Epithelial cell of esophagus (primary cell): ENCODE results near the gene COL4A5.
"Not testable (repeated sequence)": the region's sequence is repeated elsewhere in the genome, so short reads cannot be mapped to it uniquely, and the experiment has no call there.

Experiments used
- DNase-seq: peaks from one replicate; pipeline ENCODE4 v3.0.0; 2010; ENCODE audit warnings: low read depth
- H3K4me3 ChIP-seq: 2 replicates; pipeline ENCODE4 v1.5.1; 2011; ENCODE audit warnings: mild to moderate bottlenecking, low read length, control low read depth
- TF ChIP-seq, protein P1 (sequence below): IDR thresholded peaks from 2 replicates; pipeline ENCODE4 v1.5.1; 2011; ENCODE audit warnings: low read depth, mild to moderate bottlenecking, low read length, control low read depth, inconsistent platforms; ENCODE audit not compliant: insufficient read depth; ENCODE audit errors: missing control alignments

COL4A5 gene

DNA sequence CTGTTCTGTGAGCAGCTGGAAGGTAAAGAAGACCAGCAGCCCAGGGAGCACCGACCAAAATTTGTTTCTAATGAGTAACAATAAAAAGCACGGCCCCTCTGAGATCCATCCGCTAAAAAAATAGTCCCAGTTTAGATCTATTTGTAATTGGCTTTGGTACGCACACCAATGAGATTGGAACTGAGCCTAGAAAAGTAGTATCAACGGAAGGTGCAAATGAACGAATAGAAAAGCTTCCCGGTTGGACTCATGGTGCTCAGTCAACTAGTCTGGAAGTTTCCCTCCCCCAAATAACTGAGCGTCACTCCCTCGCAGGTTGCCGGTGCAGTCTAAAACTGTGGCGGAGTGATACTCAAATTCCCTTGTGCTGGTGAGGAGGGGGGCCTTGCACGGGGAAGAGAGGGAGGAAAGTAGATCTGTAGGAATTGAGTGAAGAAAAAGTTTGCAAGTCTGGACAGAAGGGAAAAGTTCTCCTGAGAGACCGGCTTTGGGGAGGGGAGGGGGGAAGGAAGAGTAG is at the start of gene COL4A5:
Gene COL4A5 (plus strand): TSS at position 413 of the 517 bp plus-strand sequence. CDS start 288 bp downstream, outside the sequence.
- H3K4me3 ChIP-seq, result peak within 1 kb of the TSS; percentile 81
- TF ChIP-seq, protein P1, sequence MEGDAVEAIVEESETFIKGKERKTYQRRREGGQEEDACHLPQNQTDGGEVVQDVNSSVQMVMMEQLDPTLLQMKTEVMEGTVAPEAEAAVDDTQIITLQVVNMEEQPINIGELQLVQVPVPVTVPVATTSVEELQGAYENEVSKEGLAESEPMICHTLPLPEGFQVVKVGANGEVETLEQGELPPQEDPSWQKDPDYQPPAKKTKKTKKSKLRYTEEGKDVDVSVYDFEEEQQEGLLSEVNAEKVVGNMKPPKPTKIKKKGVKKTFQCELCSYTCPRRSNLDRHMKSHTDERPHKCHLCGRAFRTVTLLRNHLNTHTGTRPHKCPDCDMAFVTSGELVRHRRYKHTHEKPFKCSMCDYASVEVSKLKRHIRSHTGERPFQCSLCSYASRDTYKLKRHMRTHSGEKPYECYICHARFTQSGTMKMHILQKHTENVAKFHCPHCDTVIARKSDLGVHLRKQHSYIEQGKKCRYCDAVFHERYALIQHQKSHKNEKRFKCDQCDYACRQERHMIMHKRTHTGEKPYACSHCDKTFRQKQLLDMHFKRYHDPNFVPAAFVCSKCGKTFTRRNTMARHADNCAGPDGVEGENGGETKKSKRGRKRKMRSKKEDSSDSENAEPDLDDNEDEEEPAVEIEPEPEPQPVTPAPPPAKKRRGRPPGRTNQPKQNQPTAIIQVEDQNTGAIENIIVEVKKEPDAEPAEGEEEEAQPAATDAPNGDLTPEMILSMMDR, result no peak
- DNase-seq, result peak; percentile 91

DNA sequence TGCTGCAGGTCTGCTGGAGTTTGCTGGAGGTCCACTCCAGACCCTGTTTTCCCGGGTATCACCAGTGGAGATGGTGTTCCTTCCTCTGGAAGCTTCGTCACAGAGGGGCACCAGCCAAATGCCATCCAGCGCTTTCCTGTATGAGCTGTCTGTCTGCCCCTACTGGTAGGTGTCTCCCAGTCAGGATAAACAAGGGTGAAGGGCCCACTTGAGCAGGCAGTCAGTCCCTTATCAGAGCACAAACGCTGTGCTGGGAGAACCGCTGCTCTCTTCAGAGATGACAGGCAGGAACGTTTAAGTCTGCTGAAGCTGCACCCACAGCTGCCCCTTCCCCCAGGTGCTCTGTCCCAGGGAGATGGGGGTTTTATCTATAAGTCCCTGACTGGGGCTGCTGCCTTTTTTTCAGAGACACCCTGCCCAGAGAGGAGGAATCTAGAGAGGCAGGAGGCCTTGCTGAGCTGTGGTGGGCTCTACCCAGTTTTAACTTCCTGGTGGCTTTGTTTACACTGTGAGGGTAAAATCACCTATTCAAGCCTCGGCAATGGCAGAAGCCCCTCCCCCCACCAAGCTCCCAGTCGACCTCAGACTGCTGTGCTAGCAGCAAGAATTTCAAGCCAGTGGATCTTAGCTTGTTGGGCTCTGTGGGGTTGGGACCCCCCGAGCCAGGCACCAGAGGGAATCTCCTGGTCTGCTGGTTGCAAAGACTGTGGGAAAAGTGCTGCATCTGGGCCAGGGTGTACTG is 48.5 kb upstream of the COL4A5 start:
- DNase-seq, H3K4me3 ChIP-seq: not testable (repeated sequence)

DNA sequence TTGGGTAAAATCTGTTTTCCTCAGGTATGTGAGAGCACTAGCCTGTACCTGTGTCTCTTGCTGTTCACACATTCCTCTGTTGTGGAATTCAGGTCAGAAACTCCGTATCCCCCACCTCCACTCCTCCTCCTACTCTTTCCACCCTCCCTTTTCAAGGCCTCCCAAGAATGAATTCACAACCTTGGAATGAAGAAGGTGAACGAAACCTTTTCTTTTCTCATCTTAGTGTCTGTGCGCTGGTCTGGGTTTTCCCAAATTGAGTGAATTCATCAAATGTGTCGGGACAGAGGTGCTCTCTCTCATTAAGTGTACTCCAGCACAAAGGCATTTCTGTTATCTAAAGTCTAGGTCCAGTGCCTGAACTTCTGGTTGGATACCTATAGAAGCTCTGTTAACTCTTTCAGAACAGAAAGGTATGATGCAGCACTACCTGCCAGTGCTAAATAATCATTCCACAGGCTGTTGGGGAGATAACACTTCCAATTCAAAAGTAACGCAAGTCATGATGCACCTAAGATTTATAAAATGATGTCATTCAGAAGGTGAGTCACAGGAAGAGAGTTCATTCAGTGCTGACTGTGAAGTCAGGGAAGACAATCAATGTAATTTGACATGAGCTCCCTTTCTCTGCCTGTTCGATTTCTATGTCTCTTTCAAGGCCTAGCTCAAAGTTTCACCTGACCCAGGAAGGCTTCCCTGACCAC is 43.3 kb upstream of the COL4A5 start:
- DNase-seq, result peak; percentile 87
- TF ChIP-seq, protein P1, result no peak
- no peak overlapping the region for H3K4me3 ChIP-seq

DNA sequence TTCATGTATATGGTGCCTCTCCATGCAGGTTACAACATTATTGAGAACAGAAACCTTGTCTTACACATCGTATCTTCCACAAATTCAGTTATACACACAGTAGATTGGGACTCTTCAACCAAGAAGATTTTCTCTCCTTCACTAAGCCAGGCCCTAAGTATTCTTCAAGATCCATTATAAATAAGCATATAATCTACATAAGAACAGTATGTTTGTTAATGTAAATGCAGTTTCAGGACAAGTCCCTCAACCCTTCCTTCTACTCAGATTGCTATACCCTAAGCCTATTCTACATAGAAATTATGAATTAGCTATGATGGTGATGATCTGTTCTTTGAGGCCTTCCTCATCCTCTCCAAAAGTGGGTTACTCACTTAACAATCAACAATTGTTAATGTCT is 42.7 kb upstream of the COL4A5 start:
- DNase-seq, result no peak
- no peak overlapping the region for H3K4me3 ChIP-seq
- TF ChIP-seq, protein P1, result no peak

DNA sequence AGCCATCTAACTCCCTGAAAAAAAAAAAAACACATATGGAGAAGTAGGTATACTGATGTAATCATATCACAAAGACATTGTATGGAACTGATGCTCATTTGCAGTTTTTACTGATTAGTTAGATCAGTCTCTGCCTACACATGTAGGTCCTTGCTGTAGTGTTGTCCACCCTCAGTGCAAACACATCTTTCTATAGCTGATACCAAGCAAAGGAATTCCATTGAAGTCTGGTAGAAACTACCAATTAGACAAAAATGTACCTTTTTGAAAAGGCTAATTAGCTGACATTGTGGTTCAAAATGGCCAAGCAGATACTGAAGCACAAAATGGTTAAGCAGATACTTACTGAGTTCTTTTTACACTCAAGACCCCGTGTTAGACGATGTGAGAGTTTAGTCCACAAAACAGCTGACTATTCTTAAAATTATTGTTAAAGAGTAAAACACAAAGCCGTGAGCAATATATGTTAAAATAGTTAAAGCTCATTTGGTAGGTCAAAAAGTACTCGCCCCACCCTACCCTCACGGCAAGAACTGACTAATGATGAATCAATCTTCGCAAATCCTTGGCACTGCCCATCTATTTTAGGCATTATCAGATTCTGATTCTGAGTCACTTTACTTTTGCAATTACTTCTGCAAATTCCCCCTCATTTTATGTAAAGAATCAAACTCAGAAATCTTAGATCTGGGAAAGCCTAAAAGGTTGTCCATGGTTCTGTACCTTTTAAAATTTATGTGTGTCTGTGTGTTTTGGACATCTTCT is 41.8 kb upstream of the COL4A5 start:
- TF ChIP-seq, protein P1, result no peak
- H3K4me3 ChIP-seq, result peak overlapping the region; percentile 25
- DNase-seq, result peak; percentile 86

DNA sequence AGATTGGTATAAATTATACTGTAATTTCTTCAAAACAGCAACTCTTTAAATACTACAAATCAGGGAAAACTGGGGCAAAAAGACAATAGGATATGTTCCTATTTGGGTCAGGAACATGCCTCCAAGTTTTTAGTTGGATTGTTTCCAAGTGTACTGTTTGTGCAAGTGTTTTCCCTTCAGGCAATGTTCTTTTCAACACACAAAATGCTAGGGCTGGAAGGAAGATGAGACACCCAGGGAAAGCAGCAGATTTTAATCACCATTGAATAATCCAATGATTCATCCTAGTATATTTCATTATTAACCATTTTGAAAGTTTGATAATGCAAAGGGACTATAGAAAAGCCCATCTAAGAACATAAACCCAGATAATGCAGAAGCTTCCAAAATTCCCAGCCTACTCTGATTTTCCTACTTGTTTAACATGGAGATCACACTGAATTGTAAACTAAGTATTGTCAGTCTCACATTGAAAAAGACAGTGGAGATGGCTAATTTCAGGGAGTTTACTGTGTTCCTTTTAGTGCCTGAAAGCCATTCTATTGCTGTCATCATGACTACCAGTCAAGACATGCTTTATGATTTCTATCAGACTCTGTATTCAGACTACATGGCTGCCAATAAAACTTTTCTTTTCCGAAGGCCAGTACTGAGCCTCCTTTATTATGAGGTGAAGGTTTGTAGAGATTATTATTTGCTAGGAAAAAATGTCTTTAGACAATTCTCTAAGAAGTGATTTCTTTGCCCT is 40.0 kb upstream of the COL4A5 start:
- TF ChIP-seq, protein P1, result no peak
- peak; percentile 84 for DNase-seq
- H3K4me3 ChIP-seq, result no peak overlapping the region
